B cell (primary cell): Measurements from ENCODE around the gene IGF1. TPM values are rescaled to one million over a fixed set of nuclear protein-coding genes. Genes with fewer than 3 reads are reported as not detected.

Experiments used
- ATAC-seq: fragments of 200-7000 bp; cut with Tn5 transposase; one replicate; pipeline ENCODE4 v1.10.0; 2021; ENCODE audit warnings: low read depth, mild to moderate bottlenecking, moderate number of reproducible peaks, moderate library complexity
- CTCF ChIA-PET: fragments of 350-600 bp; sonication (Branson Sonifier 250); formaldehyde crosslinking; loops from one replicate; lab custom pipeline; 2021; ENCODE audit warnings: antibody characterized with exemption, inconsistent platforms; lab: Charles Lee
- POLR2A ChIA-PET: fragments of 350-600 bp; sonication (Branson Sonifier 250); formaldehyde crosslinking; loops from one replicate; lab custom pipeline; 2021; ENCODE audit warnings: antibody characterized with exemption; lab: Charles Lee
- DNase-seq: peaks from one replicate; pipeline ENCODE4 v3.0.0; 2013
- H2AFZ ChIP-seq: 2 replicates; pipeline ENCODE4 v1.6.1; 2012; ENCODE audit warnings: mild to moderate bottlenecking, low read depth, low read length; ENCODE audit not compliant: insufficient read depth, poor library complexity, severe bottlenecking
- H3K27ac ChIP-seq, 2 donors: 1 replicate in 1 of 2; 2 replicates in 1 of 2; pipeline ENCODE4 v1.5.1; 2012 to 2013; ENCODE audit warnings: low read length in 2 of 2, mild to moderate bottlenecking in 2 of 2, moderate library complexity in 1 of 2
- H3K27me3 ChIP-seq, 4 experiments: fragments of 200-600 bp in 1 of 4; sonication (generic) in 1 of 4; replicated peaks in 1 of 4; 1 replicate in 2 of 4; 2 replicates in 2 of 4; pipeline versions ENCODE4 v1.6.1 to v1.7.0; 2013 to 2016; ENCODE audit warnings: low read length in 3 of 4, mild to moderate bottlenecking in 2 of 4, mixed read lengths in 1 of 4, moderate library complexity in 1 of 4; ENCODE audit not compliant: insufficient read depth in 4 of 4, control insufficient read depth in 3 of 4; ENCODE audit errors: control extremely low read depth in 1 of 4
- H3K36me3 ChIP-seq, 2 experiments: replicated peaks in 1 of 2; 1 replicate in 1 of 2; 2 replicates in 1 of 2; pipeline versions ENCODE4 v1.6.1 to v1.7.1; 2013; ENCODE audit warnings: low read length in 1 of 2; ENCODE audit not compliant: insufficient read depth in 2 of 2, control insufficient read depth in 1 of 2; ENCODE audit errors: control extremely low read depth in 1 of 2, extremely low read depth in 1 of 2
- H3K4me1 ChIP-seq, 2 donors: fragments of 200-600 bp in 1 of 2; sonication (generic) in 1 of 2; 1 replicate in 1 of 2; 2 replicates in 1 of 2; pipeline versions ENCODE4 v1.5.1 to v1.6.1; 2013 to 2017; ENCODE audit warnings: low read length in 2 of 2; ENCODE audit not compliant: control insufficient read depth in 2 of 2, insufficient read depth in 2 of 2
- H3K4me2 ChIP-seq: replicated peaks from 2 replicates; pipeline ENCODE3; 2012; ENCODE audit warnings: mild to moderate bottlenecking, low read depth, low read length; ENCODE audit not compliant: poor library complexity, severe bottlenecking
- H3K4me3 ChIP-seq, 5 experiments: fragments of 200-600 bp in 1 of 5; sonication (generic) in 1 of 5; 1 replicate in 3 of 5; 2 replicates in 2 of 5; pipeline versions ENCODE4 v1.5.1 to v1.7.0; 2011 to 2016; ENCODE audit warnings: low read length in 4 of 5, mild to moderate bottlenecking in 4 of 5, low read depth in 2 of 5, control low read depth in 1 of 5, moderate library complexity in 1 of 5; ENCODE audit not compliant: insufficient read depth in 1 of 5; ENCODE audit errors: control extremely low read depth in 1 of 5, extremely low read depth in 1 of 5
- H3K79me2 ChIP-seq: fragments of 200-600 bp; sonication (generic); one replicate; pipeline ENCODE4 v1.6.0; 2016; ENCODE audit warnings: low read length; ENCODE audit not compliant: control insufficient read depth, insufficient read depth
- H3K9ac ChIP-seq: fragments of 200-600 bp; sonication (generic); 2 replicates; pipeline ENCODE4 v1.6.1; 2017; ENCODE audit warnings: mild to moderate bottlenecking, low read length, moderate library complexity
- H3K9me3 ChIP-seq, 3 donors: one replicate each; pipeline versions ENCODE4 v1.6.1 to v1.7.1; 2013; ENCODE audit warnings: low read length in 2 of 3; ENCODE audit not compliant: control insufficient read depth in 2 of 3, insufficient read depth in 1 of 3; ENCODE audit errors: control extremely low read depth in 1 of 3
- H4K20me1 ChIP-seq: 2 replicates; pipeline ENCODE4 v1.6.0; 2012; ENCODE audit warnings: mild to moderate bottlenecking, low read length; ENCODE audit not compliant: insufficient read depth, control insufficient read depth, poor library complexity, severe bottlenecking
- H3K27ac Mint-ChIP-seq: one replicate; pipeline ENCODE4 v1.8.0; 2021; ENCODE audit warnings: mixed read lengths
- H3K27me3 Mint-ChIP-seq: one replicate; pipeline ENCODE4 v1.8.0; 2021; ENCODE audit warnings: mixed read lengths
- H3K4me1 Mint-ChIP-seq: one replicate; pipeline ENCODE4 v1.8.0; 2021; ENCODE audit warnings: mixed read lengths
- H3K4me3 Mint-ChIP-seq: one replicate; pipeline ENCODE4 v1.8.0; 2021; ENCODE audit warnings: mixed read lengths
- H3K9me3 Mint-ChIP-seq: one replicate; pipeline ENCODE4 v1.8.0; 2022; ENCODE audit warnings: mixed read lengths; ENCODE audit not compliant: insufficient read depth
- CTCF ChIP-seq: fragments of 200-600 bp; IDR thresholded peaks from one replicate; pipeline ENCODE4 v1.8.0; 2022; ENCODE audit warnings: antibody characterized with exemption, mild to moderate bottlenecking
- EZH2 ChIP-seq: IDR thresholded peaks from 2 replicates; pipeline ENCODE4 v1.6.1; 2012; ENCODE audit warnings: borderline replicate concordance, low read depth, mild to moderate bottlenecking, moderate library complexity, low read length; ENCODE audit not compliant: insufficient read depth, poor library complexity, severe bottlenecking
- WGBS: methylation state at CpG from one replicate; pipeline ENCODE4 v1.1.5; 2013; ENCODE audit warnings: missing lambda C conversion rate; ENCODE audit not compliant: insufficient coverage; 5-methylcytosine and 5-hydroxymethylcytosine counted together
- intact Hi-C: fragments of 100-400 bp; cut with micrococcal nuclease; formaldehyde crosslinking; loops from one replicate; pipeline ENCODE4 v1.10.0; 2022
- polyA plus RNA-seq: library from polyadenylated mRNA; depleted of rRNA; stranded (reverse); fragments of >200 nt; gene quantifications from 2 replicates; pipeline ENCODE4 v1.2.3, GENCODE V29; 2012
- total RNA-seq, 2 donors: library from RNA; stranded (reverse); fragments of 120-200 nt in 1 of 2; gene quantifications; 1 replicate in 1 of 2; 2 replicates in 1 of 2; pipeline versions ENCODE4 v1.2.3 to v1.2.4, GENCODE V29; 2013 to 2022

IGF1 gene
- total and polyA plus RNA-seq, 2 donors (not counting 1 experiment from before 2014, with no cell fraction given), result 0.21 TPM; not detected in 1

- H2AFZ ChIP-seq, result no peak overlapping the region
- TF ChIP-seq CTCF (no peak), EZH2 (no peak)
- no peaks in the 10 kb centered on the region for H3K36me3 ChIP-seq
- CTCF ChIA-PET, result no interaction called here
- ATAC-seq (no peak), DNase-seq (no peak)
- no peak overlapping the region for H3K27ac Mint-ChIP-seq
- no peaks in the 10 kb centered on the region for H3K27me3 ChIP-seq
- H3K9ac ChIP-seq, result no peak overlapping the region
- peaks cover 4% of the 10 kb centered on the region for H3K27me3 Mint-ChIP-seq
- H3K9me3 Mint-ChIP-seq, result no peaks in the 10 kb centered on the region
- H3K4me1 Mint-ChIP-seq, result no peaks in the 10 kb centered on the region
- H3K27ac ChIP-seq, result no peak overlapping the region
- no peak overlapping the region for H3K4me2 ChIP-seq
- H3K79me2 ChIP-seq, result no peaks in the 10 kb centered on the region
- no peak overlapping the region for H3K4me3 Mint-ChIP-seq
- WGBS, result no CpG with 5 or more reads among the region's 5 CpGs
- POLR2A ChIA-PET, result no interaction called here
- no peaks in the 10 kb centered on the region for H3K4me1 ChIP-seq
- intact Hi-C loops, result no loop called here
- no peaks in the 10 kb centered on the region for H3K9me3 ChIP-seq
- H4K20me1 ChIP-seq, result no peaks in the 10 kb centered on the region
- no peak overlapping the region for H3K4me3 ChIP-seq
These were observed 55.0 kb downstream of the IGF1 start for GRCh38 chr12:102425109-102426039.

- H3K9ac ChIP-seq, result no peak overlapping the region
- 100% methylated on average over 1 of the region's 3 CpGs for WGBS
- no peak overlapping the region for H3K4me2 ChIP-seq
- ATAC-seq (no peak), DNase-seq (no peak)
- TF ChIP-seq EZH2 (no peak), CTCF (no peak)
- no peak overlapping the region for H2AFZ ChIP-seq
- H3K9me3 ChIP-seq, result no peaks in the 10 kb centered on the region
- H3K27me3 ChIP-seq, result no peaks in the 10 kb centered on the region
- no peaks in the 10 kb centered on the region for H3K4me1 Mint-ChIP-seq
- POLR2A ChIA-PET, result no interaction called here
- no peaks in the 10 kb centered on the region for H3K79me2 ChIP-seq
- no peak overlapping the region for H3K4me3 ChIP-seq
- CTCF ChIA-PET, result no interaction called here
- no peak overlapping the region for H3K4me3 Mint-ChIP-seq
- H4K20me1 ChIP-seq, result no peaks in the 10 kb centered on the region
- H3K27ac ChIP-seq, result no peak overlapping the region
- no peaks in the 10 kb centered on the region for H3K4me1 ChIP-seq
- intact Hi-C loops, result no loop called here
- H3K36me3 ChIP-seq, result no peaks in the 10 kb centered on the region
- peaks cover 4% of the 10 kb centered on the region for H3K27me3 Mint-ChIP-seq
- H3K27ac Mint-ChIP-seq, result no peak overlapping the region
- H3K9me3 Mint-ChIP-seq, result no peaks in the 10 kb centered on the region
These were observed 56.9 kb downstream of the IGF1 start for GRCh38 chr12:102423462-102423861.
